Breast epithelium (tissue), 4 donors: ENCODE data around the gene BBOX1. TPM values are rescaled to one million over a fixed set of nuclear protein-coding genes. Genes with fewer than 3 reads are reported as not detected.

ENCODE experiments used
- DNase-seq, 2 donors: peaks; one replicate each; pipeline ENCODE4 v3.0.0-alpha.2; 2019; ENCODE audit warnings: low spot score in 2 of 2
- H3K27ac ChIP-seq, 2 donors: fragments of 200-600 bp; sonication (generic) in 1 of 2; one replicate each; pipeline ENCODE4 v1.5.1; 2016 to 2019; ENCODE audit warnings: mild to moderate bottlenecking in 1 of 2
- H3K27me3 ChIP-seq, 2 donors: fragments of 200-600 bp; sonication (generic) in 1 of 2; one replicate each; pipeline versions ENCODE4 v1.5.1 to v1.6.0; 2017 to 2019; ENCODE audit warnings: control low read depth in 1 of 2, mild to moderate bottlenecking in 1 of 2
- H3K36me3 ChIP-seq: fragments of 200-600 bp; one replicate; pipeline ENCODE4 v1.5.1; 2019
- H3K4me1 ChIP-seq, 2 donors: fragments of 200-600 bp; sonication (generic); one replicate each; pipeline ENCODE4 v1.5.1; 2016 to 2019; ENCODE audit warnings: control low read depth in 1 of 2
- H3K4me3 ChIP-seq, 3 donors: fragments of 200-600 bp; sonication (generic); 1 replicate in 2 of 3; 2 replicates in 1 of 3; pipeline ENCODE4 v1.5.1; 2016 to 2019; ENCODE audit warnings: mild to moderate bottlenecking in 3 of 3, moderate library complexity in 2 of 3
- H3K9me3 ChIP-seq, 2 donors: fragments of 200-600 bp; sonication (generic) in 1 of 2; one replicate each; pipeline ENCODE4 v1.5.1; 2016 to 2019; ENCODE audit warnings: control low read depth in 1 of 2
- POLR2A ChIP-seq: fragments of 450-650 bp; IDR thresholded peaks from one replicate; pipeline ENCODE4 v1.6.1; 2016; ENCODE audit warnings: antibody characterized with exemption, mild to moderate bottlenecking, moderate library complexity
- POLR2AphosphoS5 ChIP-seq, 3 donors: sonication (generic); formaldehyde crosslinking; IDR thresholded peaks; one replicate each; pipeline ENCODE4 v1.6.1; 2017; ENCODE audit warnings: antibody characterized with exemption in 3 of 3
- intact Hi-C: fragments of 100-400 bp; cut with DNase I; formaldehyde crosslinking; loops from one replicate; pipeline ENCODE4 v1.15.1; 2023; ENCODE audit warnings: low total_unique reads
- total RNA-seq, 3 donors: library from RNA; depleted of rRNA; stranded (reverse); fragments of >200 nt; gene quantifications; one replicate each; pipeline ENCODE4 v1.1.0, GENCODE V29; 2016
- TF ChIP-seq, protein P1 (sequence below), 3 donors: fragments of 450-650 bp; IDR thresholded peaks; one replicate each; pipeline ENCODE4 v1.5.1; 2016 to 2017; ENCODE audit warnings: antibody characterized with exemption in 3 of 3, mild to moderate bottlenecking in 3 of 3, moderate library complexity in 3 of 3

The BBOX1 gene
- total RNA-seq, 3 donors from 2014 or later = 14.4 to 61.0 TPM; not detected in 1

- no peak overlapping the region for H3K27ac ChIP-seq
- no peaks in the 10 kb centered on the region for H3K4me1 ChIP-seq
- intact Hi-C loops = no loop called here
- H3K27me3 ChIP-seq = no peaks in the 10 kb centered on the region
- DNase-seq = no peak
- no peaks in the 10 kb centered on the region for H3K9me3 ChIP-seq
- H3K36me3 ChIP-seq = no peaks in the 10 kb centered on the region
- H3K4me3 ChIP-seq = no peak overlapping the region
- TF ChIP-seq, protein P1, sequence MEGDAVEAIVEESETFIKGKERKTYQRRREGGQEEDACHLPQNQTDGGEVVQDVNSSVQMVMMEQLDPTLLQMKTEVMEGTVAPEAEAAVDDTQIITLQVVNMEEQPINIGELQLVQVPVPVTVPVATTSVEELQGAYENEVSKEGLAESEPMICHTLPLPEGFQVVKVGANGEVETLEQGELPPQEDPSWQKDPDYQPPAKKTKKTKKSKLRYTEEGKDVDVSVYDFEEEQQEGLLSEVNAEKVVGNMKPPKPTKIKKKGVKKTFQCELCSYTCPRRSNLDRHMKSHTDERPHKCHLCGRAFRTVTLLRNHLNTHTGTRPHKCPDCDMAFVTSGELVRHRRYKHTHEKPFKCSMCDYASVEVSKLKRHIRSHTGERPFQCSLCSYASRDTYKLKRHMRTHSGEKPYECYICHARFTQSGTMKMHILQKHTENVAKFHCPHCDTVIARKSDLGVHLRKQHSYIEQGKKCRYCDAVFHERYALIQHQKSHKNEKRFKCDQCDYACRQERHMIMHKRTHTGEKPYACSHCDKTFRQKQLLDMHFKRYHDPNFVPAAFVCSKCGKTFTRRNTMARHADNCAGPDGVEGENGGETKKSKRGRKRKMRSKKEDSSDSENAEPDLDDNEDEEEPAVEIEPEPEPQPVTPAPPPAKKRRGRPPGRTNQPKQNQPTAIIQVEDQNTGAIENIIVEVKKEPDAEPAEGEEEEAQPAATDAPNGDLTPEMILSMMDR (IDR thresholded peaks at IDR 0.05) = no peak
- TF ChIP-seq POLR2AphosphoS5 (IDR thresholded peaks at IDR 0.05) (no peak), POLR2A (no peak)
Observed at GRCh38 chr11:27004103-27004502, 36.5 kb upstream of the BBOX1 start.

DNA sequence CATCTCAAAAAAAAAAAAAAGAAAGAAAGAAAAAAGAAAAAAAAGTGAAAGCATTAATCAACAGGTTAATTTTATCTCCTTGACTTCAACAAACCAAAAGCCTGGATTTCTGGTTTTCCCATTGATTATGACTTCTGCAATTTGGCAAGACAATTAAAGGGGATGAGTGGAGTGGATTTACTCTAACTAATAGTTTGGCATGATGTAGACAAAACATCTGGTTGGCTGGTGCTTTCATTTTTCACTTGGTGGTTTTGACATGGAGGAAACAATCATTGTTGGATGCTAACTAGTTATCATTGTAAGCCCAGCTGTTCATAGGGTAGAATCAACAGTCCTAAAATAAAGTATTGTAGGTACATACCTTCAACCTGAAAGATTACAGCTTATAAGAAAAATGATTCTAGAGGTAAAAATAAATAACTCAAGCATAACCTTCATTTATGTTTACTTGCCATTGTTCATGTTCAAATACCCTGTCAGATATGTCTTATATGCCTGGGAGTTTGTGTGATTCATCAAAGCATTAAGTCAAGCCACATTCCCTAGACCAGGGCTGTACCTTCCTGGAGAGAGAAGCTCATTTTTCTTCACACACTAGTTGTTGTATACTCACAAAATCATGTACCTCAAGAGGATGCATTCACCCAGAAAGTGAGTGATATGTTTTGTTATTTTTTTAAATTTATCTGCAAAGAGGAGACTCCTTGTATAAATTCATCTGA, 31.6 kb upstream of the BBOX1 start:
- Histone ChIP-seq H3K27me3 (no peaks in the 10 kb centered on the region), H3K36me3 (no peaks in the 10 kb centered on the region), H3K4me3 (no peak overlapping the region), H3K4me1 (no peaks in the 10 kb centered on the region), H3K9me3 (no peaks in the 10 kb centered on the region), H3K27ac (no peak overlapping the region)
- no peak for TF ChIP-seq POLR2A
- TF ChIP-seq POLR2AphosphoS5 (IDR thresholded peaks at IDR 0.05) = no peak
- TF ChIP-seq, protein P1 (IDR thresholded peaks at IDR 0.05) = no peak
- intact Hi-C loops = no loop called here
- DNase-seq = no peak

- no peak overlapping the region for H3K4me3 ChIP-seq
- H3K27me3 ChIP-seq = no peaks in the 10 kb centered on the region
- no peak for DNase-seq
- intact Hi-C loops = no loop called here
- H3K4me1 ChIP-seq = no peaks in the 10 kb centered on the region
- TF ChIP-seq POLR2AphosphoS5 (IDR thresholded peaks at IDR 0.05) (no peak), POLR2A (no peak)
- TF ChIP-seq, protein P1 (IDR thresholded peaks at IDR 0.05) = no peak
- no peaks in the 10 kb centered on the region for H3K9me3 ChIP-seq
- H3K36me3 ChIP-seq = no peaks in the 10 kb centered on the region
- H3K27ac ChIP-seq = no peak overlapping the region
Observed at GRCh38 chr11:27011560-27012233, 28.9 kb upstream of the BBOX1 start.

- Histone ChIP-seq H3K36me3 (no peaks in the 10 kb centered on the region), H3K27me3 (no peaks in the 10 kb centered on the region), H3K9me3 (no peaks in the 10 kb centered on the region), H3K4me3 (no peak overlapping the region), H3K27ac (no peak overlapping the region), H3K4me1 (no peaks in the 10 kb centered on the region)
- intact Hi-C loops = no loop called here
- no peak for DNase-seq
- TF ChIP-seq POLR2AphosphoS5 (IDR thresholded peaks at IDR 0.05) = no peak
- TF ChIP-seq, protein P1 (IDR thresholded peaks at IDR 0.05) = no peak
- TF ChIP-seq POLR2A = no peak
Observed at GRCh38 chr11:27012234-27012921, 28.2 kb upstream of the BBOX1 start.
